Uterus (tissue), 4 donors: ENCODE measurements around the gene PDE6D. TPM values are rescaled to one million over a fixed set of nuclear protein-coding genes. Genes with fewer than 3 reads are reported as not detected.

Source experiments
- DNase-seq, 2 donors: peaks; one replicate each; pipeline ENCODE4 v3.0.0-alpha.2; 2019 to 2020
- H3K27ac ChIP-seq, 2 donors: fragments of 200-600 bp; sonication (generic); 1 replicate in 1 of 2; 2 replicates in 1 of 2; pipeline ENCODE4 v1.5.1; 2016 to 2018
- H3K27me3 ChIP-seq, 2 donors: fragments of 200-600 bp; sonication (generic); one replicate each; pipeline ENCODE4 v1.5.1; 2018 to 2019; ENCODE audit warnings: control low read depth in 1 of 2
- H3K36me3 ChIP-seq, 2 donors: fragments of 200-600 bp; sonication (generic); one replicate each; pipeline ENCODE4 v1.5.1; 2019; ENCODE audit warnings: control low read depth in 1 of 2
- H3K4me1 ChIP-seq, 2 donors: fragments of 200-600 bp; sonication (generic); one replicate each; pipeline ENCODE4 v1.5.1; 2018 to 2019; ENCODE audit warnings: control low read depth in 1 of 2
- H3K4me3 ChIP-seq, 2 donors: fragments of 200-600 bp; sonication (generic); 1 replicate in 1 of 2; 2 replicates in 1 of 2; pipeline ENCODE4 v1.5.1; 2018 to 2019; ENCODE audit warnings: mild to moderate bottlenecking in 1 of 2
- H3K9me3 ChIP-seq, 2 donors: fragments of 200-600 bp; sonication (generic); one replicate each; pipeline ENCODE4 v1.5.1; 2019; ENCODE audit warnings: control low read depth in 1 of 2
- POLR2A ChIP-seq, 2 donors: fragments of 450-650 bp; IDR thresholded peaks; one replicate each; pipeline ENCODE4 v1.6.1; 2016; ENCODE audit warnings: antibody characterized with exemption in 2 of 2, mild to moderate bottlenecking in 1 of 2, moderate library complexity in 1 of 2
- intact Hi-C: fragments of 100-400 bp; cut with DNase I; formaldehyde crosslinking; loops from one replicate; pipeline ENCODE4 v1.15.1; 2023; ENCODE audit warnings: low total_unique reads
- total RNA-seq, 4 donors: library from RNA; depleted of rRNA in 3 of 4; stranded (reverse); fragments of >200 nt in 3 of 4; gene quantifications; one replicate each; pipeline versions ENCODE4 v1.1.0 to v1.2.4, GENCODE V29; 2014 to 2023
- TF ChIP-seq, protein P1 (sequence below), 4 experiments: fragments of 200-600 bp in 2 of 4; fragments of 450-650 bp in 2 of 4; sonication (generic) in 2 of 4; IDR thresholded peaks; one replicate each; pipeline ENCODE4 v1.5.1; 2016 to 2019; ENCODE audit warnings: antibody characterized with exemption in 4 of 4, mild to moderate bottlenecking in 2 of 4, moderate library complexity in 1 of 4
- donor health status: DM: yes; HTN: yes; CAD: no.

The PDE6D gene
- 100 to 1,000 TPM in 1 of 4 donors, 10 to 100 TPM in 3; 23.5 to 140 (median 43.6) TPM for total RNA-seq

DNA sequence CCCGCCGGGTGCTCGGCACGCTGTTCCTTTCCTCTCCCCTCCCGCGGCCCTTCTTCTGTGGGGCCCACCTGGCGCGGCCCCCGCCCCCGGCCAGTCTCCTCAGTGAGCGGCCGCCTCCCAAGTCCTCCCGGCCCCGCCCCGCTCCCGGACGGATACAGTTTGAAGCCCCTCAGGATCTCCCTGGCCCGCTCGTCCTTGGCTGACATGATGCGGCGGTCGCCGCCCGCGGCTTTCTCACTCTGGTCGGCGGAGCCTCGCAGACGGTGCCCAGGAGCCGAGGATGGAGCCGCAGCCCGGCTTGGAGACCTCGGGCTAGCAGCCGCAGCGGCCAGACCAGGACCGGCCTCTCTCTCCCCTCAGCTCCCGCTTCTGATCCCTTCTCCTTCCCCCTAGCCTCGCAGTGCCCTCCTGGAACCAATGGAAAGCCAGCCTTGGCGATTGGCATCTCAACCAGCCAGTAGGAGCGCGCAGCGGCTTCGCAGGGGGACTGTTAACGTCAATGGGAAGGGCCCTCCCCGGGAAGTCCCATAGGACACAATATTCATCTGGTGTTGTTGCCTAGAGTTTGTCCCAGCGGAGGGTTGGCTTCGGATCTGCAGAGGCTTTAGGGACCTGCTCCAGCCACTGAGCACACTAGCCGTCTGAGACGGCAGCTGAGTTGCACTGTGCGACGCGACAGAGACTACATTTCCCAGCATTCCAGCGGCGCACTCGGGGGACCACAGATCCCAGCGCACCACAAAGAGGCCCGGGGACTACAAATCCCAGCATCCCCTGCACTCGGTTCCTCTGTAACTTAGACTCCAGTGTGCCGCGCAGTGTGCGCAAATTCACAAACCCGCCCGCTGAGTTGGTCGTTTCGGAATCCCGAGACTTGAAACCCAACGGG, at the start of gene PDE6D:
Gene PDE6D, minus strand, starts transcription at position 374 of the 889 bp plus-strand sequence. Its CDS starts 168 bp downstream, at position 206.
- Histone ChIP-seq H3K27me3 (no peaks in the 10 kb centered on the region), H3K9me3 (no peaks in the 10 kb centered on the region), H3K4me1 (peaks cover 0 to 10% of the 10 kb centered on the region in 2 donors), H3K36me3 (no peaks in the 10 kb centered on the region), H3K4me3 (peak within 1 kb of the TSS; percentile 72 to 90), H3K27ac (peak within 1 kb of the TSS; percentile 86 to 87)
- TF ChIP-seq, protein P1, sequence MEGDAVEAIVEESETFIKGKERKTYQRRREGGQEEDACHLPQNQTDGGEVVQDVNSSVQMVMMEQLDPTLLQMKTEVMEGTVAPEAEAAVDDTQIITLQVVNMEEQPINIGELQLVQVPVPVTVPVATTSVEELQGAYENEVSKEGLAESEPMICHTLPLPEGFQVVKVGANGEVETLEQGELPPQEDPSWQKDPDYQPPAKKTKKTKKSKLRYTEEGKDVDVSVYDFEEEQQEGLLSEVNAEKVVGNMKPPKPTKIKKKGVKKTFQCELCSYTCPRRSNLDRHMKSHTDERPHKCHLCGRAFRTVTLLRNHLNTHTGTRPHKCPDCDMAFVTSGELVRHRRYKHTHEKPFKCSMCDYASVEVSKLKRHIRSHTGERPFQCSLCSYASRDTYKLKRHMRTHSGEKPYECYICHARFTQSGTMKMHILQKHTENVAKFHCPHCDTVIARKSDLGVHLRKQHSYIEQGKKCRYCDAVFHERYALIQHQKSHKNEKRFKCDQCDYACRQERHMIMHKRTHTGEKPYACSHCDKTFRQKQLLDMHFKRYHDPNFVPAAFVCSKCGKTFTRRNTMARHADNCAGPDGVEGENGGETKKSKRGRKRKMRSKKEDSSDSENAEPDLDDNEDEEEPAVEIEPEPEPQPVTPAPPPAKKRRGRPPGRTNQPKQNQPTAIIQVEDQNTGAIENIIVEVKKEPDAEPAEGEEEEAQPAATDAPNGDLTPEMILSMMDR (IDR thresholded peaks at IDR 0.05), result no peak
- peak; percentile 92 to 96 for TF ChIP-seq POLR2A (IDR thresholded peaks at IDR 0.05)
- intact Hi-C loops, result no loop called here
- DNase-seq, result peak; percentile 98 to 99

DNA sequence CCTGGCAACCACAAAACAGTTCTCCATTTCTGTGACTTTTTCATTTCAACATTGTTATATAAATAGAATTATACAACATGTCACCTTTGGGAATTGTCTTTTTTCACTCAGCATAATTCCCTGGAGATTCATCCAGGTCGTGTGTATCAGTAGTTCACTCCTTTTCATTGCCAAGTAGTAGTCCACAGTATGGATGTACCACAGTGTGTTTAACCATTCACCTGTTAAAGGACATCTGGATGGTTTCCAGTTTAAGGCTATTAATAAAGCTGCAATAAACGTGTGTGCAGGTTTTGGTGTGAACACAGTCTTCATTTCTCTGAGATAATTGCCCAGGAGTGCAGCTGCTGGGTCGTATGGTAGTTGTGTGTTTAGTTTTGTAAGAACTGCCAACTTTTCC, 40.8 kb upstream of the PDE6D start:
- TF ChIP-seq, protein P1 (IDR thresholded peaks at IDR 0.05), result no peak
- no peak for TF ChIP-seq POLR2A (IDR thresholded peaks at IDR 0.05)
- Histone ChIP-seq H3K9me3 (no peaks in the 10 kb centered on the region), H3K4me1 (no peaks in the 10 kb centered on the region), H3K27ac (no peak overlapping the region), H3K4me3 (no peak overlapping the region), H3K36me3 (no peaks in the 10 kb centered on the region), H3K27me3 (no peaks in the 10 kb centered on the region)
- intact Hi-C loops, result no loop called here
- DNase-seq, result no peak

DNA sequence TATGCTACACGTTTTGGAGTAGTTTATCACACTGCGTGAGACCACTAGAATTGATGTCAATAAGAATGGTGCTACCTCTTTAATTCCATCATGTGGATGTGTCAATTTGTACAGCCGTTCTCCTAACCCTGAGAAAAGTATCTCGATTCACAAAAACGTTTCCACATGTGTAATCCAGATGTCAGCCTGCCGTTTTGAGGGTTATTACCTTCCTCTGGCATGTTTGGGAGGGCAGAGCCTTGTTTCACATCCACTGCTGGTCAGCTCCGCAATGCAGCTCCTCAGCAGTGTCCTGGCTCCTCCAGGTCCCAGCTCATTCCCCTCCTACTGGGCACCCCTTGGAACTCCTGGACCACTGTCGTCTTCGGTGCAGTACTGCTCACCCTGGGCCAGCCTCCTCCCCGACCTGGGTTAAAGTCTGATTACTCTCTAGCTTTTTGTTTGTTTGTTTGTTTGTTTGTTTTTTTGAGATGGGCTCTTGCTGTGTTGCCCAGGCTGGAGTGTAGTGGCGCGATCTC, 39.8 kb upstream of the PDE6D start:
- no peak overlapping the region for H3K4me3 ChIP-seq
- H3K27ac ChIP-seq, result no peak overlapping the region
- TF ChIP-seq, protein P1 (IDR thresholded peaks at IDR 0.05), result no peak
- TF ChIP-seq POLR2A (IDR thresholded peaks at IDR 0.05), result no peak

GRCh38 chr2:231819447-231820042, 38.5 kb upstream of the PDE6D start:
- Histone ChIP-seq H3K4me3 (no peak overlapping the region), H3K4me1 (no peaks in the 10 kb centered on the region)
- intact Hi-C loops, result no loop called here

More for the DNA sequence above, 39.8 kb upstream of the PDE6D start:
- intact Hi-C loops, result no loop called here
- no peaks in the 10 kb centered on the region for H3K4me1 ChIP-seq
- H3K27me3 ChIP-seq, result no peaks in the 10 kb centered on the region
- DNase-seq, result no peak
- H3K36me3 ChIP-seq, result no peaks in the 10 kb centered on the region
- no peaks in the 10 kb centered on the region for H3K9me3 ChIP-seq

More at GRCh38 chr2:231819447-231820042, 38.5 kb upstream of the PDE6D start:
- Histone ChIP-seq H3K27ac (no peak overlapping the region), H3K9me3 (no peaks in the 10 kb centered on the region), H3K36me3 (no peaks in the 10 kb centered on the region), H3K27me3 (no peaks in the 10 kb centered on the region)
- no peak for TF ChIP-seq POLR2A (IDR thresholded peaks at IDR 0.05)
- TF ChIP-seq, protein P1 (IDR thresholded peaks at IDR 0.05), result no peak
- no peak for DNase-seq
